Activated naive CD4-positive, alpha-beta T cell treated with anti-CD3 and anti-CD28 coated beads, Interleukin-2, amount 50 U/mL, for 24 hours (primary cell): Measurements from ENCODE around the gene KCNC3.

Experiments used
- H3K27ac Mint-ChIP-seq: one replicate; pipeline ENCODE4 v1.8.0; 2021; ENCODE audit warnings: mild to moderate bottlenecking, mixed read lengths
- H3K27me3 Mint-ChIP-seq: one replicate; pipeline ENCODE4 v1.8.0; 2021; ENCODE audit warnings: mixed read lengths
- H3K36me3 Mint-ChIP-seq: one replicate; pipeline ENCODE4 v1.8.0; 2021; ENCODE audit warnings: mixed read lengths
- H3K4me1 Mint-ChIP-seq: one replicate; pipeline ENCODE4 v1.8.0; 2021; ENCODE audit warnings: mixed read lengths
- H3K4me3 Mint-ChIP-seq: one replicate; pipeline ENCODE4 v1.8.0; 2021; ENCODE audit warnings: mild to moderate bottlenecking, mixed read lengths
- H3K9me3 Mint-ChIP-seq: one replicate; pipeline ENCODE4 v1.8.0; 2021; ENCODE audit warnings: mixed read lengths

The KCNC3 gene

DNA sequence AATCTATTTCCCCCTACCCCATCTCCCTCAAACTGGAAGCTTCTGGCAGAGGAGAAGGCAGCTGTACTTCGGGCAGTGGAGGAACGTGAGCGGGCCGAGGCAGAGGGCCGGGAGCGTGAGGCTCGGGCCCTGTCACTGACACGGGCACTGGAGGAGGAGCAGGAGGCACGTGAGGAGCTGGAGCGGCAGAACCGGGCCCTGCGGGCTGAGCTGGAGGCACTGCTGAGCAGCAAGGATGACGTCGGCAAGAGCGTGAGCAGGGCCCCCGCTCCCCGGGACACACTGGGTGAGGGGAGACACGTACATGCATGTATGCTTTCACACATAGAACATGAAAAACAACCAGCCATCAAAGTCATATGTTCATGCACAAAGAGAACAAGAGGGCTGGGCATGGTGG, 42.7 kb downstream of the KCNC3 start:
- Mint-ChIP-seq H3K9me3 (peaks cover 18% of the 10 kb centered on the region), H3K27me3 (peaks cover 20% of the 10 kb centered on the region), H3K27ac (no peak overlapping the region), H3K36me3 (peaks cover 7% of the 10 kb centered on the region), H3K4me1 (no peaks in the 10 kb centered on the region), H3K4me3 (no peak overlapping the region)

DNA sequence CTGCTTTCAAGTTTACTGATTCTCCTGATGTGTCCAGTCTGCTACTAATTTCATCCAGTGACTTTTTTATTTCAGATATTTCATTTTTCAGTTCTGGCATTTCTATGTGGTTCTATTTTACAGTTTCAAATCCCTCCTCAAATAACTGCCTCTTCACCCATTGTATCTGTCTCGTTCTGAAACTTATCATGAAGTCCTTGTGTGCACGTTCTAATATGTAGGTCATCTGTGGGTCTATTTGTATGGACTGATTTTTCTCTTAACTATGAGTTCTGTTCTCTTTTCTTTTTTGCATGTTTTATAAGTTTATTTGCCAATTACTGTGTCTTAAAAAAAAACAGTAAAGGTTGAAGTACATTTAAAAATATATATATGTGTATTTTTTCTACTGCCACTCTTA, 43.3 kb downstream of the KCNC3 start:
- Mint-ChIP-seq H3K9me3 (peaks cover 18% of the 10 kb centered on the region), H3K27me3 (peaks cover 19% of the 10 kb centered on the region), H3K36me3 (peaks cover 7% of the 10 kb centered on the region), H3K27ac (no peak overlapping the region), H3K4me1 (no peaks in the 10 kb centered on the region), H3K4me3 (no peak overlapping the region)

DNA sequence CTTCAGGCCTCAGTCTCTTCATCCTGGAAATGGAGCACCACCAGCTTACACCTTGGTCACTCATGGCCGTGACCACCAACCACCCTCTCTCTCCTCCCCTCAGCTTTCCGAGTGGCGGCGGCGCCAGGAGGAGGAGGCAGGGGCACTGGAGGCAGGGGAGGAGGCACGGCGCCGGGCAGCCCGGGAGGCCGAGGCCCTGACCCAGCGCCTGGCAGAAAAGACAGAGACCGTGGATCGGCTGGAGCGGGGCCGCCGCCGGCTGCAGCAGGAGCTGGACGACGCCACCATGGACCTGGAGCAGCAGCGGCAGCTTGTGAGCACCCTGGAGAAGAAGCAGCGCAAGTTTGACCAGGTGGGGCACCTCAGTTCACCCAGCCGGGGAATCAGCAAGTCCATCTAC, 47.7 kb downstream of the KCNC3 start:
- Mint-ChIP-seq H3K27ac (no peak overlapping the region), H3K27me3 (peaks cover 8% of the 10 kb centered on the region), H3K4me1 (no peaks in the 10 kb centered on the region), H3K9me3 (peaks cover 14% of the 10 kb centered on the region), H3K36me3 (peaks cover 3% of the 10 kb centered on the region), H3K4me3 (no peak overlapping the region)

DNA sequence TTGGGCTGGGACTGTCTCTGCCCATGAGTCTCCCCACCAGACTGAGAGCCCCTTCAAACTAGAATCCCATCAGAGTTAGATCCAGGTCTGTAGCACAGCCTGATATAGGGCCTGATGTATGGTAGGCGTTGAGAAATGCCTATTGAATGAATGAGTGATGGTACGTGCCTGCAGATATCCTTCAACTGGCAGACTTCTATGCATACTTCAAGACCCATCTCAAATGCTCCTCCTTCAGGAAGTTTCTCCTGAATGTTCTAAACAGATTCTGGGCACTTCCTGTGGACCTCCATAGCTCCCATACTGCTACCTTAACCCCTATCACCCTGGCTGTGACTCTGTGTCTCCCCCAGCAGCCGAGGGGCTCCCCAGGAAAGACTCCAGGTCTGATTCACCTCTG, 48.2 kb downstream of the KCNC3 start:
- Mint-ChIP-seq H3K4me1 (no peaks in the 10 kb centered on the region), H3K4me3 (no peak overlapping the region), H3K27me3 (peaks cover 8% of the 10 kb centered on the region), H3K36me3 (peaks cover 3% of the 10 kb centered on the region), H3K27ac (no peak overlapping the region), H3K9me3 (peaks cover 11% of the 10 kb centered on the region)

DNA sequence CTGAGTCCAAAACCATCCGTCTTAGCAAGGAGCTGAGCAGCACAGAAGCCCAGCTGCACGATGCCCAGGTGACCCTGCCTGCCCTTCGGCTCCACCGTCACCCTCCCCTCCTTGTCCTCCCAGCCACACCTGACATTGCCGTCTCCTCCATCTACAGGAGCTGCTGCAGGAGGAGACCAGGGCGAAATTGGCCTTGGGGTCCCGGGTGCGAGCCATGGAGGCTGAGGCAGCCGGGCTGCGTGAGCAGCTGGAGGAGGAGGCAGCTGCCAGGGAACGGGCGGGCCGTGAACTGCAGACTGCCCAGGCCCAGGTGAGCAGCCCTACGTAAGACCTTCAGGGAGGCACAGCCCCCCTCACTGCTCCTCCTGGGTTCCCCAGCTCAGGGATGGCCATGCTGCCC, 49.1 kb downstream of the KCNC3 start:
- Mint-ChIP-seq H3K4me3 (no peak overlapping the region), H3K4me1 (no peaks in the 10 kb centered on the region), H3K36me3 (no peaks in the 10 kb centered on the region), H3K27me3 (peaks cover 5% of the 10 kb centered on the region), H3K9me3 (peaks cover 2% of the 10 kb centered on the region), H3K27ac (no peak overlapping the region)

DNA sequence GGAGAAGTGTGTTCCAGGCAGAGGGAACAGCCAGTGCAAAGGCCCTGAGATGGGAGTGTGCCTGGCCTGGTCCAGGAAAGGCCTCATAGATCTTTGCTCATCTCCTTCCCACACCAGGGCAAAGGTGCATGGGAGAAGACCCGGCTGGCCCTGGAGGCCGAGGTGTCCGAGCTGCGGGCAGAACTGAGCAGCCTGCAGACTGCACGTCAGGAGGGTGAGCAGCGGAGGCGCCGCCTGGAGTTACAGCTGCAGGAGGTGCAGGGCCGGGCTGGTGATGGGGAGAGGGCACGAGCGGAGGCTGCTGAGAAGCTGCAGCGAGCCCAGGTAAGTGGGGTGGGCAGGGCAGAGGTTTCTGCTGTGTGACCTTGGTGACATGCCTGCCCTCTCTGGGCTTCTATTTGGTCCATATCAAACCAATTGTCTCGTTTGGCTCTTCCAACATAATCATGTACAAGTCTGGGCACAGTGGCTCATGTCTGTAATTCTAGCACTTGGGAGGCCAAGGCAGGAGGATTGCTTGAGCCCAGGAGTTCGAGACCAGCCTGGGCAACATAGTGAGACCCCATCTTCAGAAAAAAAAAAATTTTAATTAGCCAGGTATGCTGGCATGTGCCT, 51.1 kb downstream of the KCNC3 start:
- Mint-ChIP-seq H3K4me1 (no peaks in the 10 kb centered on the region), H3K36me3 (no peaks in the 10 kb centered on the region), H3K9me3 (no peaks in the 10 kb centered on the region), H3K4me3 (no peak overlapping the region), H3K27me3 (peaks cover 5% of the 10 kb centered on the region), H3K27ac (no peak overlapping the region)

DNA sequence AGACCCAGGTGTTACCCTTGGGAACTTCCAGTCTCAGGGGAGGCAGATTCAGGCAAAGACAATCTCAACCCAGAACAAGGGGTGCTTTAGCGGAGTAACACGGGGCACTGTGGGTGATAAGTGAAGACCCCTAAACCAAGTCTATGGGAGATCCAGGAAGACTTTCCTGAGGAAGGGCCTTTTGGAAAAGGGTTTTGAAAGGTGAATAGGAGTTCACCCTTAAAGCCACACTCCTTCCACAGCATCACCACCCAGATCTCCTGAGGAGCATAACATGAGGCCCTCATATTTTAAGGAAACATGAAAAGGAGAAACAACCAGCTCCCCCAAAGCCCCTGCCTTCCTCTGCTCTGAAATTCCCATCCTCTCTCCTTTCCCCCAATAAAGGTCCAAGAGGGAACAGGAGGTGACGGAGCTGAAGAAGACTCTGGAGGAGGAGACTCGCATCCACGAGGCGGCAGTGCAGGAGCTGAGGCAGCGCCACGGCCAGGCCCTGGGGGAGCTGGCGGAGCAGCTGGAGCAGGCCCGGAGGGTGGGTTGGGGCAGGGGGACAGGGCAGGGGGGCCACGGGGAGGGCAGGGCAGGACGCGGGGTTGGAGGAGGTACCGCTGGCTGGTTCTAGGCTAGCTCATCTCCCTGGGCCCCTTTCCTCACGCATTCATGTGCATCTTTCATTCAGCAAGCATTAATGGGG, 52.7 kb downstream of the KCNC3 start:
- no peak overlapping the region for H3K27ac Mint-ChIP-seq
- no peaks in the 10 kb centered on the region for H3K4me1 Mint-ChIP-seq
- H3K9me3 Mint-ChIP-seq = no peaks in the 10 kb centered on the region
- H3K27me3 Mint-ChIP-seq = peaks cover 5% of the 10 kb centered on the region
- no peaks in the 10 kb centered on the region for H3K36me3 Mint-ChIP-seq
- H3K4me3 Mint-ChIP-seq = no peak overlapping the region

DNA sequence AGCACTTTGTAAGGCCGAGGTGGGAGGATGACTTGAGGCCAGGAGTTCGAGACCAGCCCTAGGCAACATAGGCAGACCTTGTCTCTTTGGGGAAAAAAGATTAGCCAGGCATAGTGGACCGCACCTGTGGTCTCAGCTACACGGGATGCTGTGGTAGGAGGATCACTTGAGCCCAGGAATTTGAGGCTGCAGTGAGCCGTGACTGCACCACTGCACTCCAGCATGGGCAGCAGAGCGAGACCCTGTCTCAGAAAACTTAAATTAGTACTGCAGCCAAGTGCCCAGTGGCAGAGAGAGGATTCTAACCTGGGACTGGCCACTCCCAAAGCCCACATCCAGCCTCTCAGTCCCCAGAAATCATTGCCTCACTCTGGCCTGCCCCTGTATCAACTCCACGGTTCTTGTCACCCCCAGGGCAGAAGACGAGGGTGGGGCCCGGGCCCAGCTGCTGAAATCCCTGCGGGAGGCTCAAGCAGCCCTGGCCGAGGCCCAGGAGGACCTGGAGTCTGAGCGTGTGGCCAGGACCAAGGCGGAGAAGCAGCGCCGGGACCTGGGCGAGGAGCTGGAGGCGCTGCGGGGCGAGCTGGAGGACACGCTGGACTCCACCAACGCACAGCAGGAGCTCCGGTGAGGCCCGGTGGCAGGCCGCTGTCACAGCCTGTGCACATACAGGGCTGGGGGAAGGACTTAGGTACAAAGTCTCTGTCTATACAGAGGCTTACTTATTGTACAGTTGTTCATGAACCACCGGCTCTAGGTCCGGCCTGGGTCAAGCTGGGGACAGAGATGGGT, 53.4 kb downstream of the KCNC3 start:
- peaks cover 3% of the 10 kb centered on the region for H3K27me3 Mint-ChIP-seq
- H3K9me3 Mint-ChIP-seq = no peaks in the 10 kb centered on the region
- no peaks in the 10 kb centered on the region for H3K4me1 Mint-ChIP-seq
- H3K4me3 Mint-ChIP-seq = no peak overlapping the region
- no peak overlapping the region for H3K27ac Mint-ChIP-seq
- no peaks in the 10 kb centered on the region for H3K36me3 Mint-ChIP-seq

DNA sequence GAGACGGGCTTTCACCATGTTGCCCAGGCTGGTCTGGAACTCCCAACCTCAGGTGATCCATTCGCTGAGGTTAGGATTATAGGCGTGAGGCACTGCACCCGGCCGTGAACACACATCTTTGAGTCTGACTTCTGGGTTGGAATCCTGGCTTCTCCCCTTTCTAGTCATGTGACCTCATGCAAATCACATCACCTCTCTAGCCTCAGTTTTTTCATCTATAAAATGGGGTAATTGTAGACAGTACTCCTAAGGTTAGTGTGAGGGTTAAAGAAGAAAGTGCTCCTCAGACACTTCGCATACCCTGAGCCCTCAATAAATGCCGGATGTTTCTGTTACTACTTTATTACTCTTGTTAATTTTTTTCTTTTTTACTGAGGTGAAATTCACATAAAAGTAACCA, 55.4 kb downstream of the KCNC3 start:
- Mint-ChIP-seq H3K9me3 (no peaks in the 10 kb centered on the region), H3K27me3 (peaks cover 2% of the 10 kb centered on the region), H3K4me1 (no peaks in the 10 kb centered on the region), H3K4me3 (no peak overlapping the region), H3K36me3 (no peaks in the 10 kb centered on the region), H3K27ac (no peak overlapping the region)

DNA sequence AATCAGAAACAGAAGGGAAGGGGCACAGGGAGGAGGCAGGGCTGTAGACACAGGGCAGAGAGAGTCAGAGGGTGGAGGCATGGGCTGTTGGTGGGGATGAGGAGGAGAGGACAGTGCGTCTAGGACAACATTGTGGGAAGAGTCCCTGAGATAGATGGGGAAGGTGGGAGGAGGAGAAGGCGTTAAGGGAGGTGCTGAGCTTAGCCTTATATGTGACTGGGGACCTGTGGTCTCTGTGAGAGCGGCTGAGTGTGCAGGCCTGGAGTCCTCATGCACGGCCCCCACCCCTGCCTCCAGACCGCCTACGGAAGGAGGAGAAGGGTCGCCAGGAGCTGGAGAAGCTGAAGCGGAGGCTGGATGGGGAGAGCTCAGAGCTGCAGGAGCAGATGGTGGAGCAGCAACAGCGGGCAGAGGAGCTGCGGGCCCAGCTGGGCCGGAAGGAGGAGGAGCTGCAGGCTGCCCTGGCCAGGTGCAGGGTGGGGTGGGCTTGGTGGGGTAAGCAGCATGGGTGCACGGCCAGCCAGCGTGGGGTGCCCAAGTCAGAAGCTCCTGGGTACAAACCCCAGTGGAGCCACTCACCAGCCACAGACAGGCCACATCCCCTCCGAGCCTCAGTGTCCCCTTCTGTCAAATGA, 56.8 kb downstream of the KCNC3 start:
- Mint-ChIP-seq H3K4me1 (no peaks in the 10 kb centered on the region), H3K9me3 (no peaks in the 10 kb centered on the region), H3K36me3 (no peaks in the 10 kb centered on the region), H3K27ac (no peak overlapping the region), H3K27me3 (peaks cover 3% of the 10 kb centered on the region), H3K4me3 (no peak overlapping the region)

DNA sequence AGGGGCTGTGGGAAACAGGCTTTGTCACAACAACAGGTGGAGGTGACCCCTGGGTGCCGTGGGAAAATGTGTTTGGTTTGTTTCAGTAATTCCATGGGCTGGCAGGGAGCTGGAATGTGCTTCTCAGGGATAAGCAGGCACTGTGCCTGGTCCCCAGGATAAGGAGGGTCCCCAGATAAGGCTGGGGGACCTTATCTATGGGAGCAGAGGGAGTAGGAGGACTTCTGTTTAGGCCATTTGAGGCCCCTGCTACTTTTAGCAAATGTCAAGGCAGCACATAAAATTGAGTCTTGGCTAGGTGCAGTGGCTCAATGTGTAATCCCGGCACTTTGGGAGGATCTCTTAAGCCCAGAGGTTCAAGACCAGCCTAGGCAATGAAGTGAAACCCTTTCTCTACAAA, 59.5 kb downstream of the KCNC3 start:
- peaks cover 6% of the 10 kb centered on the region for H3K27me3 Mint-ChIP-seq
- no peaks in the 10 kb centered on the region for H3K9me3 Mint-ChIP-seq
- H3K36me3 Mint-ChIP-seq = no peaks in the 10 kb centered on the region
- no peak overlapping the region for H3K27ac Mint-ChIP-seq
- H3K4me1 Mint-ChIP-seq = no peaks in the 10 kb centered on the region
- no peak overlapping the region for H3K4me3 Mint-ChIP-seq

DNA sequence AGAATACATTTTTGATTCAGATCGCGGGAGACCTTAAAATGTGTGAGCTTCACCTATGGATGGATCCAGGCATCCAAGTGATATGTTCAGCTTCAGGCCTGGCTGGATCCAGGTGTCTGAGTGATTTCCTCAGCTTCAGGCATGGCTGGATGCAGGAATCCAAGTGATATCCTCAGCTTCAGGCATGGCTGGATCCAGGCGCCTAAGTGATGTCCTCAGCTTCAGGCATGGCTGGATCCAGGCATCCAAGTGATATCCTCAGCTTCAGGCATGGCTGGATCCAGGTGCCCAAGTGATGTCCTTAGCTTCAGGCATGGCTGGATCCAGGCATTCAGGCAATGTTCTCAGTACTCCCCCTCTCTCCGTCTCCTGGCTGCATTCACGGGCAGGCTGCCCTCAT, 60.7 kb downstream of the KCNC3 start:
- H3K4me1 Mint-ChIP-seq = no peaks in the 10 kb centered on the region
- H3K9me3 Mint-ChIP-seq = no peaks in the 10 kb centered on the region
- H3K27me3 Mint-ChIP-seq = peaks cover 7% of the 10 kb centered on the region
- no peak overlapping the region for H3K4me3 Mint-ChIP-seq
- H3K36me3 Mint-ChIP-seq = no peaks in the 10 kb centered on the region
- no peak overlapping the region for H3K27ac Mint-ChIP-seq

DNA sequence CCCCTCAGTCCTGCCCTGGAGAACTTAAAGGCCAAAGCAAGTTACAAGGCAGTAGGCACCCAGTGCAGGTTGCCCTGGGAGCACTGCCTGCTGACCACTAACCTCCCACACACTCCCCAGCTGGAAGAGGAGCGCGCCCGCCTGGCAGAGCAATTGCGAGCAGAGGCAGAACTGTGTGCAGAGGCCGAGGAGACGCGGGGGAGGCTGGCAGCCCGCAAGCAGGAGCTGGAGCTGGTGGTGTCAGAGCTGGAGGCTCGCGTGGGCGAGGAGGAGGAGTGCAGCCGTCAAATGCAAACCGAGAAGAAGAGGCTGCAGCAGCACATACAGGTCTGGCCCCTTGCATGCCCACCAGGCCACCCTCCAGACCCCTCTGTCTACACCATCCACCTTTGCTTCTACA, 61.1 kb downstream of the KCNC3 start:
- no peaks in the 10 kb centered on the region for H3K9me3 Mint-ChIP-seq
- no peak overlapping the region for H3K27ac Mint-ChIP-seq
- H3K4me3 Mint-ChIP-seq = no peak overlapping the region
- H3K4me1 Mint-ChIP-seq = no peaks in the 10 kb centered on the region
- H3K36me3 Mint-ChIP-seq = no peaks in the 10 kb centered on the region
- H3K27me3 Mint-ChIP-seq = peaks cover 8% of the 10 kb centered on the region

DNA sequence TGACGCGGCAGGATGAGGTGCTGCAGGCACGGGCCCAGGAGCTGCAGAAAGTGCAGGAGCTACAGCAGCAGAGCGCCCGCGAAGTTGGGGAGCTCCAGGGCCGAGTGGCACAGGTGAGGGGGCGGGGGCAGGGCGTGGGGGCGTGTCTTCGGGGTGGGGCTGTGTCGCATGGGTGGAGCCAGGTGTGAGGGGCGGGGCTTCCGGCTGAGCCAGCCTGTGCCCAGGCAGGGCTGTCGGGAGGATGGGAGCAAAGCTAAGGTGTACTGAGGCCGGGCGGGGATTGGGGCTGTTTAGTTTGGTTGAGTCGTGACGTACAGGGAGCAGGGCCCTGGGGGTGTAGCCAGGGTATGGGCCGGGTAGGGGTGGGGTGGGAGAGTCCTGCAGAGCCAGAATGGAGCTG, 62.3 kb downstream of the KCNC3 start:
- no peaks in the 10 kb centered on the region for H3K4me1 Mint-ChIP-seq
- H3K9me3 Mint-ChIP-seq = no peaks in the 10 kb centered on the region
- no peak overlapping the region for H3K4me3 Mint-ChIP-seq
- peaks cover 8% of the 10 kb centered on the region for H3K27me3 Mint-ChIP-seq
- H3K27ac Mint-ChIP-seq = no peak overlapping the region
- H3K36me3 Mint-ChIP-seq = no peaks in the 10 kb centered on the region

DNA sequence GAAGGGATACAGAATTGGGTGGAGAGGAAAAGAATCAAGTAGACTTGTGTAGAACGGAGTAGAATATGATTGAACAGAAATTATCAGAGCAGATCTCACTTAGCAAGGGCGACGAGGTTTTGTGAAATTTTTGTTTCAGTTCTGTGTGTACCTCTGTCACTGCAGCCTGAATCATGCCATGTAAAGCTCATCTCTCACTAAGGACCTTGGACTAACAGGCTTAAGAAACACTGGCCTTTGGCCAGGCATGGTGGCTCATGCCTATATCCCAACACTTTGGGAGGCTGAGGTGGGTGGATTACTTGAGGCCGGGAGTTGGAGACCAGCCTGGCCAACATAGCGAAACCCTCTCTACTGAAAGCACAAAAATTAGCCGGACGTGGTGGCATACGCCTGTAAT, 63.1 kb downstream of the KCNC3 start:
- Mint-ChIP-seq H3K36me3 (no peaks in the 10 kb centered on the region), H3K27me3 (peaks cover 8% of the 10 kb centered on the region), H3K4me3 (no peak overlapping the region), H3K4me1 (no peaks in the 10 kb centered on the region), H3K27ac (no peak overlapping the region), H3K9me3 (no peaks in the 10 kb centered on the region)
